GM12872 (cell line): ENCODE data around the gene GABRG3.

Source experiments
- TF ChIP-seq, protein P1 (sequence below): IDR thresholded peaks from 3 replicates; pipeline ENCODE4 v1.5.1; 2011; ENCODE audit warnings: low read depth, mild to moderate bottlenecking, low read length, moderate library complexity; ENCODE audit not compliant: insufficient read depth

GABRG3 gene

DNA sequence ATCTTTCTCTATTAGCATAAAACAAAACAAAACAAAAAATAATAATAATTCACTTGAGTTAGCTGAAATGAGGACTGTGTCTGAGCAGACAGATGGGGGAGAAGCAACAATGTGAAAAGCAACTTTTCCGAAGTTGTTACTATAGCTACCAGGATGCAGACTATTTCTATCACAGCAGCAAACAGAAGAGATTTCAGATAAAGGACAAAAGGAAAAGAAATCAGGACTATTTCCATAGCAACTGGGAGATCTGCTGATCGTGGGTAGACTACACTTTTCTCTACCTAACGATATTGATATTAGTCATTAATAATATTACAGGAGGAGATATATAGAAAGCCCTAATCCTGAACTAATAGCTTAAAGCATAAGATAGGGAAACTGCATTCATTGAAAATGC is 321.7 kb downstream of the GABRG3 start:
- TF ChIP-seq, protein P1, sequence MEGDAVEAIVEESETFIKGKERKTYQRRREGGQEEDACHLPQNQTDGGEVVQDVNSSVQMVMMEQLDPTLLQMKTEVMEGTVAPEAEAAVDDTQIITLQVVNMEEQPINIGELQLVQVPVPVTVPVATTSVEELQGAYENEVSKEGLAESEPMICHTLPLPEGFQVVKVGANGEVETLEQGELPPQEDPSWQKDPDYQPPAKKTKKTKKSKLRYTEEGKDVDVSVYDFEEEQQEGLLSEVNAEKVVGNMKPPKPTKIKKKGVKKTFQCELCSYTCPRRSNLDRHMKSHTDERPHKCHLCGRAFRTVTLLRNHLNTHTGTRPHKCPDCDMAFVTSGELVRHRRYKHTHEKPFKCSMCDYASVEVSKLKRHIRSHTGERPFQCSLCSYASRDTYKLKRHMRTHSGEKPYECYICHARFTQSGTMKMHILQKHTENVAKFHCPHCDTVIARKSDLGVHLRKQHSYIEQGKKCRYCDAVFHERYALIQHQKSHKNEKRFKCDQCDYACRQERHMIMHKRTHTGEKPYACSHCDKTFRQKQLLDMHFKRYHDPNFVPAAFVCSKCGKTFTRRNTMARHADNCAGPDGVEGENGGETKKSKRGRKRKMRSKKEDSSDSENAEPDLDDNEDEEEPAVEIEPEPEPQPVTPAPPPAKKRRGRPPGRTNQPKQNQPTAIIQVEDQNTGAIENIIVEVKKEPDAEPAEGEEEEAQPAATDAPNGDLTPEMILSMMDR, result no peak

DNA sequence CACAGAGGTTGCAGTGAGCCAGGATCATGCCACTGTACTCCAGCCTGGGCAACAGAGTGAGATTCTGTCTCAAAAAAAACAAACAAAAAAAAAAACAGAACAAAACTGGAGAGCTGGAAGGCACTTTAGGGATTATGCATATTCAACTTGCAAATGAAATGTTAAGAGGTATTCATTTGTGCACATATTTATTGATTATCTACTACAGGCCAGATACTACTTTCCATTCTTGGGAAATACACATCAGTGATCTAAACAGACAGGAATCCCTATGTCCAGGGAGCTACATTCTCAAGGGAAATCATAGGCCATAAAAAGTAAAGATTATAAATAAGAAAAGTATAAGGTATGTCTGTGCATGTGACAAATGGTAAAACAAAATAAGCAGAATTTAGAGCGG is 322.6 kb downstream of the GABRG3 start:
- TF ChIP-seq, protein P1, result no peak

DNA sequence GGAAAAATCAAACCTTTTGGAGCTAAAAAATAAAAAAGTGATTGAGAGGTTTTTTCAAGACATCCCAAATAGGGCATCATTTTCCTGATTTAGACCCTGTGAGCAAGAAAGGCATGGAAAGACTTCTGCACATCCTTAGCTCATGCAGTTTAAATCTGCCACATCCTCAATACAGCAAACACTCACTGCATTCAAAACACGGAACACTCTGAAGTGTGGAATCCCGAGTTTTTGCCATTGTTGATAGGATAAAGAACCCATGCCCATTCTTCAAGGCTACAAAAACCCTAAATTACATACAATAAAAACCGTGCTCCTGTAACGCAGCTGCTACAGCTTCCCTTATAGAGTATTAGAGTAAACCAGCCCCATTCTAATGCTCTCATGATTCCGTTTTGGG is 346.8 kb downstream of the GABRG3 start:
- TF ChIP-seq, protein P1, result no peak

DNA sequence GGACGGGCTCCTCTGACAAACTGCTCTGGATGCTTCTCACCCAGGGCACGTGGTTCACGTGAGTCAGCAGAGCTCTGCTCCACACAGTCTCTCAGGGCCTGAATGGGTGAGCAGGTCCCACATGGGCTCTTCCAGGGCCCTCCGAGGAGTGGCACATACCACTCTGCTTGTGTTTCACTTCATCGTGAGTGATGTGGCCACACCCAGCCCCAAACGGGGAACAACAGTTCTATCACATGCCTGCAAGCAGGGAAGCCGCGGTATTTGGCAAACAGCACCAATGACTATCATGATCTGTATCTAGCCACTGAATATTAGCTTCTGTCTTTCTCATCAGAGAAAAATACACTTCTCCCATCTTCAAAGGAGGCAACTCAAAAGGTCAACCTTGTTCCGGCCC is 352.8 kb downstream of the GABRG3 start:
- TF ChIP-seq, protein P1, result no peak

DNA sequence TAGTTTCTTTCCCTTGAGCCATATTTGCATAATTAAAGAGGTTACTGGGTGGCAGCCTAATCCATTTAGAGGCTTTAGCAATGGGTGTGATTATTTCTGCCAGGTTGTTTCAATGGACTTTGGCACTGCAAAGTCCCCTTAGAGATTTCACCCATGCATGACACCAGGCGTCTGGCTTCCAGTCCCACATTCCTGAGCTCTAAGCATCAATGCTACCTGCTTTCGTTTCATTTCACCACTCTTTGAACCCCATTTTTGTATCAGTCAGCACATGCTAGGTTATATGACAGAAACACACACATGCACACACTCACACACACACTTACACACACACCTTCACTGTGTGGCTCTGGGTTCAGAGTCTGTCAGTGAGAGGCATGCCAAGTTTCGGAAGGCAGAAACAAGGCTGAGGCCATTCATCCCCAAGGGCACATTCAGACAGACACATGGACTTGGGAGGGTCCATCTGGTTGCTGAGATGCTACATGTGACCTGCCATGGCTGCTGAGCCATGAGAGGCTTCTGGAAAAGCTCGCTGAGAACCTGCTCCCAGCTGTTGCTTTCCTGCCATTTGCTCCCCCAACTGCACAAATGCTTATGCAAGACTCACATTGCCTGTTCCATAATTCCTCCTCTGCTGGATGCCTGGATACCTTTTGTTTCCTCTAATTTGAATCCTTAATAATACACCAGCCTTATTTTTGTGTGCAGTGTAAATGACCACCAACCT is 354.1 kb downstream of the GABRG3 start:
- TF ChIP-seq, protein P1, result no peak

DNA sequence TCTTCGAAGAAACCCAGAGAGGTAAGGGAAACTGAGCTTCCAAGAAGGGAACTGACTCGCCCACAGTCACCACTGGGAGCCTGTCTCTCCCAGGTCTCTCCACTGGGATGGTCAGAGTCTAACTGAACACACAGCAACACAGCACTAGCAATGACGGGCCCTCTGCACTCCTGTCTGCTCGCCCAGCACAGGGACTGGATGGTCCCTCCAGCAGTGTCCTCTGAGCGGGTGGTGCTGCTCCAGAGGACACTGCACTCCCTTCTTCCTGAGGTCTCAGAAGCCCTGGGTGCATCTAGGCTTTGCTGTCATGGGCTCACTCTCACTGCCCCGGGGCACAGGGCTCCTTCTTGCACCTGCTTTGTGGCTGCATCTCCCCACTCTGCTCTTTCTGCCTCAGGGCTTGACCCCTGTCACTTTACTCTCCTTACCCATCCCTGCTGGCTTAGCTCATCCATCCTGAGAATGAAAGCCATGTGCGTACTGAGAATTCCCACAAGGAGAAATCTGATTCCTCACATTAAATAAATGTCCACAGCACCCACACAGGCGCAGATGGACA is 356.6 kb downstream of the GABRG3 start:
- TF ChIP-seq, protein P1, result no peak

DNA sequence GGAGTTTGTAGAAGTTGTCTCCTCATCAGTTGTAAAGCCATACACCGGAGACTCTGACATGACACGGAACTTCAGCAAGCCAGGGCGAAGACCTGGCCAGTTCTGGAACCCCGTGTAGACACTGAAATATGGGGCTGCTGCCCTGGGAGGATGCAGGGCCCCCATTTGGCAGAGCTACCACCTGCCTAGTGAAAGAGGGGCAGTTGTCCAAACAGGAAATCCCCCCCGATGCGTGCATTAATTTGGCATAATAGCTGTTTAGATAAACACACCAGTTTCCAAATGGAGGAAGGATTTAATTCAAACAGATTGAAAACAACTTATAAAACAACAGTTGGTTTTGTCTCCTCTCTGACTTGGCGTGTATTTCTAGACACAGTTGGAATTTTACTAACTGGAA is 357.2 kb downstream of the GABRG3 start:
- TF ChIP-seq, protein P1, result no peak
